Measurements from ENCODE around the gene NOPCHAP1.

NOPCHAP1 gene

DNA sequence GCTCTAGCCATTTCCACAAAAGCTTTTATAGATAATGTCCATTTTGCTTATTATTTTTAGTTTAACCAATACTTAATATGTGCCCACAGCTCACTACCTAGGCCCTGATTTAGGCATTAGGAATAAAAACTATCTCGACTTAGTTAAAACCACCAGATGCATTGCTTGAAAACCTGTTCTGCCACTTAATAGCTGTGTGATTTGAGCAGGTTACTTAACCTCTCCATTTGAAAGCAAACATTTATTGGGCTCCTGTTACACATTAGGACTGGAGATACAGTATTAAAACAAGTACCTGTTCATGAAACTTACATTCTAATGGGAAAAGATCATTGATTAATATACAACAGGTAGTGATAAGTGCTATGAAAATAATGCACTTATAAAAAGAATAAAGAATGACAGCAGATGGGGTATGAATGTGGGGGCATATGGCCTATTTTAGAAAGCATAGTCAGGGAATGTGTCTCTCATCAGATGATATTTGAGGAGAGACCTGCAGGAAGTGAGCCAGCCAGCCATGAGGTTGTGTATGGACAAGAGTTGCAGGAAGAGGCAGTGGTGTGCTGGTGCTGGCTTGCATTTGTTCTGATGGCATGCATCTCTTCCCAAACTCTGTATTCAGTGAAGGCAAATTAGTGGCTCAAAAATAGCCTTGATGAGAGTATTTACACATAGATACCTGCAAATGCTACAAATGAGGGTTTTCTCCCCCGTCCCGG is 34.3 kb downstream of the NOPCHAP1 start:
- no peak for DNase-seq (ENCODE audit: low read depth in 2 of 2)

DNA sequence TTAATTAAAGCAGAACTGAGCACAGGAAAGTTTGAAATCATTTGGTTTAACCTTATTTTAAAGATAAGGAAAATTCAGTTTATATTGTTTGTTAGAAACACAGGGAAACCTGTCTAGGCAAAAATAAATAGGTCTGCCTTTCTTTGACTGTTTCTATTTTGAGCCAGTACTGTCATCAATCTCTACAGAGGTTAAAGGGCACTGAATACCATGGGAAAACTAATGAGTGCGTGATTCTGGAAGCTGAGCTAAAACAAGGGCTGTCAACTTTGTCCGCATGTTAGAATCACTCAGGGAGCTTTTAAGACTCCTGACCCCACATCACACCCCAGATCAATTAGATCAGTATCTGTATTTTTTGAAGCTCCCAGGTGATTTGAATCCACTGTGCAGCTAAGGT is 38.8 kb downstream of the NOPCHAP1 start:
- no peak for DNase-seq (ENCODE audit: low read depth in 2 of 2)

DNA sequence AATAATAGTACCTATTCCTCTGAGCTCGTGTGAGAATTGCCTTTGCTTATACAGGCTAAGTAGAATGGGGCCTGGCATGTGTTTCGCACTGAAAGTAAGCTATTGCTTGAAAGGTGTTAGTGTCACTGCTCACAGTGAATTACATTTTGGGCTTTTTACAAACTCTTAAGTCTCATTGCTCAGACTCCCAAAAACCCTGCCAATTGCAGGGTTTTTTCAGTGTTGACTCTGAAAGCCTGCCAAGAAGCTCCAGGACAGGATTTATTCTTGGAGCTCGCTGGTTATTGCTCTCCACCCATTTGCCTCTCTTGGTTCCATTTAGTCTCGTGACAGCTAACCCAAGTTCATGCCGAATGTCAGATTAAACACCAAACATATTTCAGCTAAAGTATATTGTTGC is 39.8 kb downstream of the NOPCHAP1 start:
- DNase-seq (ENCODE audit: low read depth in 2 of 2): no peak

DNA sequence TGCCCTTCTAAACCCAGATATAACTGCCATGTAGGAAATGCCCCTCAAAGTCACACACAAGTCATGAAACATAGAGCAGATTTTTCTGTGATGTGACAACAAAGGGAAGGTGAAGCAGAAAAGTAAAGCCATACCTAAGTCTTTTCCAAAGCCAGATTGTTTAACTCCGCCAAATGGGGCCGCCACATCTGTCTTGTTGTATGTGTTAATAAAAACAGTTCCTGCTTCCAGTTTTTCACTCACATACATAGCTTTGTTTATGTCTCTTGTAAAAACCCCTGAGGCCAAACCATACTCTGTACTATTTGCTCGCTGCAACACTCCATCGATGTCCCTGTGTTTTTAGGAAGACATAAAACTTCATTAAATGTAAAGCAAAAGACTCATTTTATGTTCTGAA is 40.3 kb downstream of the NOPCHAP1 start:
- no peak for DNase-seq (ENCODE audit: low read depth in 2 of 2)

DNA sequence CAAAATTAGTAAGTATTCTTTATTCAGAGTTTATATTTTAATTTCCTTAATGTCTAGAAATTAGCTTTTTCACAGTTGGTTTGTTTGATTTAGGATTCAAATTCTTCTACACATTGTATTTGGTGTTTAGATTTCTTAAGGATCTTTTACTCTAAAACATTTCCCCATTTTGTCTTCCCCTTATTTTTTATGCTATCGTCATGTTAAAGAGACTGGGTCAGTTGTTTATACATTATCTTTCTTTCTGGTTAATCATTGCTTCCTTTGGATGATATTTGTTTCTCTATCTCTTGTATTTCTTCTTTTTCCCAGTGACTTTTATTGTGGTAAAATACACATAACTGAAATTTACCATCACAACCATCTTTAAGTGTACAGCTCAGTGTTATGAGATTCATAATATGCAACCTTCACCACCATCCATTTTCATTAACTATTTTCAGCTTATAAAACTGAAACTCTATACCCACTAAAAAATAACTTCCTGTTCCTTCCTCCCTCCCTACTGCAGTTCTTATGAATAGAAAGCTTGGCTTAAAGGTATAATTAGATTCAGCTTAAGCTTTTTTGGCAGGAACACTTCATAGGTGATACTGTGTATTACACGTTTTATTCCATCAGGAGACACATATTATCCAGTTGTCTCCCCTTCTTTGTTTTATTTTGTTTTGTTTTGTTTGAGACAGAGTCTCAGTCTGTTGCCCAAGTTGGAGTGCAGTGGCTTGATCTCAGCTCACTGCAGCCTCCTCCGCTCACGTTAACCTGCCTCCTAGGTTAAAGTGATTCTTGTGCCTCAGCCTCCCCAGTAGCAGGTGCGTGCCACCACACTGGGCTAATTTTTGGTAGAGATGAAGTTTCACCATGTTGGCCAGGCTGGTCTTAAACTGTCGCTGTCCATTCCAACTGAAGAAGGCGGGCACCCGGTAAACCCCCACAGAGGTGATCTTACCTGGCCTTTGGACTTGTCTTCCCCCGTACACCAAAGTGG is 45.0 kb downstream of the NOPCHAP1 start:
- DNase-seq (ENCODE audit: low read depth in 2 of 2): no peak

GRCh38 chr12:105032703-105033357 is 46.7 kb downstream of the NOPCHAP1 start:
- DNase-seq (ENCODE audit: low read depth in 2 of 2): no peak

DNA sequence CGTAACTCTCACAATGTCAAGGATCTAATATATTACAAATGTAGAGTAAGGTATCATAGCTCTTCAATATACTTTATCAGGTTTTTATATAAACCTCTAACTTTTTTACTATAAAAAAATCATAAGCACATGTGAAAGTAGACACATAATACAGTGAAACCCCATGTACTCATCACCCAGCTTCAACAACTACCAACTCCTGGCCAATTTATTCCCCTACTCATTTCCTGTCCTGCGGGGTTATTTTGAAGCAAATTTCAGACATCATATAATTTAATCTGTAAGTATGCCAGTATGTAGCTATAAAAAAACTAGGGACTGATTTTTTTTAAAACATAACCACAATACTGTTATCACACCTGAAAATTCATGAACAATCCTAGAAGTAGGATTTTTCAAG is 47.7 kb downstream of the NOPCHAP1 start:
- no peak for DNase-seq (ENCODE audit: low read depth in 2 of 2)

Data from activated CD4-positive, alpha-beta T cell treated with anti-CD3 and anti-CD28 coated beads for 24 hours (primary cell).